ENCODE data around the gene ERFL. TPM values are rescaled to one million over a fixed set of nuclear protein-coding genes. Genes with fewer than 3 reads are reported as not detected.

ERFL gene
- polyA plus RNA-seq, 1 donor, result 0.24 TPM

- 0% methylated on average over 2 of the region's 7 CpGs for WGBS (ENCODE audit: insufficient coverage, low lambda C conversion rate)
Measured at GRCh38 chr19:41934849-41935374, 6.7 kb upstream of the ERFL start.

GRCh38 chr19:41933693-41934426 lies 5.6 kb upstream of the ERFL start:
- peaks cover 94% of the 10 kb centered on the region for H3K27me3 ChIP-seq (ENCODE audit: control insufficient read depth, insufficient read depth, low read length)
- DNase-seq, result no peak
- 71% methylated on average over 1 of the region's 7 CpGs for WGBS (ENCODE audit: insufficient coverage, low lambda C conversion rate)
- no peaks in the 10 kb centered on the region for H3K36me3 ChIP-seq (ENCODE audit: control insufficient read depth, insufficient read depth, low read length)
- H3K9me3 ChIP-seq (ENCODE audit: control insufficient read depth, low read depth, low read length), result peaks cover 4% of the 10 kb centered on the region
- H3K4me1 ChIP-seq (ENCODE audit: control insufficient read depth, insufficient read depth, low read length), result peaks cover 4% of the 10 kb centered on the region
- H3K4me3 ChIP-seq (ENCODE audit: low read length), result no peak overlapping the region
- H3K27ac ChIP-seq (ENCODE audit: low read length), result no peak overlapping the region

More at GRCh38 chr19:41934849-41935374, 6.7 kb upstream of the ERFL start:
- no peak overlapping the region for H3K4me3 ChIP-seq (ENCODE audit: low read length)
- H3K27ac ChIP-seq (ENCODE audit: low read length), result no peak overlapping the region
- peaks cover 8% of the 10 kb centered on the region for H3K9me3 ChIP-seq (ENCODE audit: control insufficient read depth, low read depth, low read length)
- H3K4me1 ChIP-seq (ENCODE audit: control insufficient read depth, insufficient read depth, low read length), result peaks cover 2% of the 10 kb centered on the region
- H3K27me3 ChIP-seq (ENCODE audit: control insufficient read depth, insufficient read depth, low read length), result peaks cover 88% of the 10 kb centered on the region
- DNase-seq, result peak in 1 of 2 donors; percentile 47
- H3K36me3 ChIP-seq (ENCODE audit: control insufficient read depth, insufficient read depth, low read length), result no peaks in the 10 kb centered on the region

DNA sequence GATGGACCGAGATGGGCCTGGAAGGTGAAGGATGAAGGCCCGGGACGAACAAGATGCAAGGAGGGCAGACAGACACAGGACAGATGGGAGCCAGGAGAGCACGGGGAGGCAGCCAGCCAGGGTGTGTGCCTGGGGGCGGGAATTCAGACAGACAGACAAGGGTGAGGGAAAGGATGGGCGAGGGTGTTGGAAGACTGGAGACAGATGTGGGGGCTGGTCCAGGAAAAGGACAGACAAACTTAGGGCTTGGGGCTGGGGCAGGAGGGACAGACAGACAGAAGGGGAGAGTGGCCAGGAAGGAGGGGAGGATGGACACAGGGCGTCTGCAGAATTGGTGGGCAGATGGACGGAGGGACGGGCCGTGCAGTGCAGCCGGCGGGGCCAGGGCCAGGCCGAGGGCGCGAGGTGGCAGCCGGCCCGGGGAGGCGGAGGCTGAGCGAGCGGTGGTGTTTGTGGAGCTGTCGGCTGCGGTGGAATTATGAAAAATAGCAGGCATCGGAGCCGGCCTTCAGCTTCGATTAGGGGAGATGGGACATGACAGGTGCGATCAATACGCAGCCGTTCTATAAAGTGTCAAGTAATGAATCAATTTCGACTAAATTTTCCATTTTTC lies 4.6 kb upstream of the ERFL start:
- Histone ChIP-seq H3K27me3 (ENCODE audit: control insufficient read depth, insufficient read depth, low read length) (peaks cover 97% of the 10 kb centered on the region), H3K36me3 (ENCODE audit: control insufficient read depth, insufficient read depth, low read length) (no peaks in the 10 kb centered on the region), H3K9me3 (ENCODE audit: control insufficient read depth, low read depth, low read length) (peaks cover 4% of the 10 kb centered on the region), H3K4me1 (ENCODE audit: control insufficient read depth, insufficient read depth, low read length) (peaks cover 9% of the 10 kb centered on the region), H3K27ac (ENCODE audit: low read length) (no peak overlapping the region), H3K4me3 (ENCODE audit: low read length) (no peak overlapping the region)
- DNase-seq, result no peak
- WGBS (ENCODE audit: insufficient coverage, low lambda C conversion rate), result 17% methylated on average over 5 of the region's 29 CpGs

- Histone ChIP-seq H3K4me1 (ENCODE audit: control insufficient read depth, insufficient read depth, low read length) (peaks cover 9% of the 10 kb centered on the region), H3K27me3 (ENCODE audit: control insufficient read depth, insufficient read depth, low read length) (peaks cover 97% of the 10 kb centered on the region), H3K27ac (ENCODE audit: low read length) (no peak overlapping the region), H3K4me3 (ENCODE audit: low read length) (no peak overlapping the region), H3K9me3 (ENCODE audit: control insufficient read depth, low read depth, low read length) (peaks cover 4% of the 10 kb centered on the region), H3K36me3 (ENCODE audit: control insufficient read depth, insufficient read depth, low read length) (no peaks in the 10 kb centered on the region)
- no CpG with 5 or more reads among the region's 11 CpGs for WGBS (ENCODE audit: insufficient coverage, low lambda C conversion rate)
- no peak for DNase-seq
Measured at GRCh38 chr19:41932259-41932719, 4.0 kb upstream of the ERFL start.

DNA sequence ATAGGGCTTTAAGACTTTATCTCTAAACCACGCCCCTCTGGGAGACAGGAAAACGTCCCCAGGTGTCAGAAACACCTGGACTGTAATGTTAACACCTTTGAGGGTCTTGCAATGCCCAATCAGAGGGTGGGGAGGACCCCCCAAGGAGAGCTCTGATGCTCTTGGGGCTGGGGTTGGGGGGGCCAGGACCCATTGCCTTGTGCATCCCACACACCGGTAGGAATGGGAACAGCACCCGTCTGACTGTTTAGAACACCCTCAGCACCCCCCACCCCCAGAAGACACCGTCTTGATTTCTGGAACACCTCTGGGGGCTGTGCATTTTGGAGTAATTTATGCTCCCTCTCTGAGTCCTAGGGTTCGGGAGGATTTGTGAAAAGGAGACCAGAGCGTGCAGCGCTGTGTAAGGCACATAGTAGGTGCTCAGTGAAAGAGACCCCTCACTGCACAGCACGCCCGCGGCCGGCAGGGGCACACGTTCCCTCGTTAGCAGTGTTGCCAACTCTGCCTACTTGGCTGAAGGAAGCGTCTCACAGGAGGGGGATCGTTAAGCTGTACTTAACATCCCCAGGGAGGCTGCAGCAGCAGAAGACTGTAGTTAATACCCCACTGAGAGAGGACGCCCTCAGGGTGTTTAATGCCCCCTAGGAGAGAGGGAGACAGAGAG lies 2.8 kb upstream of the ERFL start:
- WGBS (ENCODE audit: insufficient coverage, low lambda C conversion rate), result no CpG with 5 or more reads among the region's 17 CpGs
- H3K27me3 ChIP-seq (ENCODE audit: control insufficient read depth, insufficient read depth, low read length), result peaks cover 97% of the 10 kb centered on the region
- H3K4me1 ChIP-seq (ENCODE audit: control insufficient read depth, insufficient read depth, low read length), result peaks cover 9% of the 10 kb centered on the region
- no peak overlapping the region for H3K27ac ChIP-seq (ENCODE audit: low read length)
- no peak overlapping the region for H3K4me3 ChIP-seq (ENCODE audit: low read length)
- peaks cover 4% of the 10 kb centered on the region for H3K9me3 ChIP-seq (ENCODE audit: control insufficient read depth, low read depth, low read length)
- DNase-seq, result no peak
- no peaks in the 10 kb centered on the region for H3K36me3 ChIP-seq (ENCODE audit: control insufficient read depth, insufficient read depth, low read length)

DNA sequence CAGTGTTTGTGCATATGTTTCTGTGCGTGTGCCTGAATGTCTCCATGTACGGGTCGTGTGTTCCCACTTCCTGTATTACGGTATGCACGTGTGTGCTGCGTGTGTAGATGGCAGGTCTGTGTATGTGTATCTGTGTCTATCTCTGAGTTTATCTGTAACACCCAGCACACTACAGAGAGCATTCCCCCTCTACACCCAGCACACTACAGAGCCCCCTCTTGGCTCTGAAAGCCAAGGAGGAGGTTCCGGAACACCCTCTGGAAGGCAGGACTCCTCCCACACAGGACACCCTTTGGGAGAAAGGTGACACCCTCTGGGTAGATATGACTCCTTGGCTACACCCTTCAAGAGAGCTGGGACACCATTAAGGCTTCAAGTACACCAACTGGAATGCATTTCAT lies 2.1 kb upstream of the ERFL start:
- Histone ChIP-seq H3K36me3 (ENCODE audit: control insufficient read depth, insufficient read depth, low read length) (no peaks in the 10 kb centered on the region), H3K9me3 (ENCODE audit: control insufficient read depth, low read depth, low read length) (peaks cover 4% of the 10 kb centered on the region), H3K4me3 (ENCODE audit: low read length) (no peak overlapping the region), H3K27ac (ENCODE audit: low read length) (no peak overlapping the region), H3K27me3 (ENCODE audit: control insufficient read depth, insufficient read depth, low read length) (peaks cover 97% of the 10 kb centered on the region), H3K4me1 (ENCODE audit: control insufficient read depth, insufficient read depth, low read length) (peaks cover 9% of the 10 kb centered on the region)
- WGBS (ENCODE audit: insufficient coverage, low lambda C conversion rate), result no CpG with 5 or more reads among the region's 7 CpGs
- no peak for DNase-seq

GRCh38 chr19:41929536-41930071 lies 1.4 kb upstream of the ERFL start:
- no peak overlapping the region for H3K4me3 ChIP-seq (ENCODE audit: low read length)
- H3K9me3 ChIP-seq (ENCODE audit: control insufficient read depth, low read depth, low read length), result peaks cover 4% of the 10 kb centered on the region
- no peaks in the 10 kb centered on the region for H3K36me3 ChIP-seq (ENCODE audit: control insufficient read depth, insufficient read depth, low read length)
- peaks cover 97% of the 10 kb centered on the region for H3K27me3 ChIP-seq (ENCODE audit: control insufficient read depth, insufficient read depth, low read length)
- H3K27ac ChIP-seq (ENCODE audit: low read length), result no peak overlapping the region
- peaks cover 9% of the 10 kb centered on the region for H3K4me1 ChIP-seq (ENCODE audit: control insufficient read depth, insufficient read depth, low read length)
- no peak for DNase-seq
- no CpG with 5 or more reads among the region's 14 CpGs for WGBS (ENCODE audit: insufficient coverage, low lambda C conversion rate)

DNA sequence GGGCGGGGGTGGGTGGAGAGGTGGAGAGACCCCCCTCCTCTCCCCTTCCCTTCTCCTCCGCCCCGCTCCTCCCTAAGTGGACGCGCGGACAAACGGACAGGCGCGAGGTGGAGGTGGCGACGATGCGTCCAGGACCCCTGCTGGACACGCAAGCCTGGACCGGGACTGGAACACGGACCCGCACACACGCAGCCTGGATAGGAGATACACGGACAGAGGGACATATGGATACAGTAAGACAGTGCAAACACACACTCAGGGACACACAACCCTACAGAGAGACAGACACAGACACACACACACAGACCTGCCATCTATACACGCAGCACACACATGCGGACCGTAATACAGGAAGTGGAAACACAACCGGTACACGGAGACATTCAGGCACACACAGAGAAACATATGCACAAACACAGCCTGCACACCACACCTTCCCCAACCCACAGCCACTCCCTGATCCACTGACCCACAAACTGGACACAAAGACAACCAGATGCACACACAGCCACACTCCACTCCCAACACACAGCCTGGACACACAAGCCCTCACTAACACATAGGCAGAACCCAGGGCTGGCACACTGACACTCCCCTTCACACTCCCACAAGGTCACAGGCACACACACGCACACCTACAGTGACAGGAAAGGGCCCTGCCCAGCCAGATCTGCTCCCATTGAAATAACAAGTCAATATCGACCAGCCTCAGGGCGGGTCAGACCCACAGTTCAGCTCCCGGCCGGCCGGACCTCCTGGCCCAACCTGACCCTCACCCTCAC lies 696 bp upstream of the ERFL start:
- H3K27me3 ChIP-seq (ENCODE audit: control insufficient read depth, insufficient read depth, low read length), result peaks cover 97% of the 10 kb centered on the region
- H3K4me3 ChIP-seq (ENCODE audit: low read length), result no peak overlapping the region
- peak in 1 of 2 donors; percentile 34 for DNase-seq

GRCh38 chr19:41927497-41928192 lies 604 bp downstream of the ERFL start:
- 0% methylated on average over 1 of the region's 43 CpGs for WGBS (ENCODE audit: insufficient coverage, low lambda C conversion rate)
- H3K4me1 ChIP-seq (ENCODE audit: control insufficient read depth, insufficient read depth, low read length), result peaks cover 9% of the 10 kb centered on the region
- no peak overlapping the region for H3K27ac ChIP-seq (ENCODE audit: low read length)
- DNase-seq, result no peak
- peaks cover 4% of the 10 kb centered on the region for H3K9me3 ChIP-seq (ENCODE audit: control insufficient read depth, low read depth, low read length)
- no peak overlapping the region for H3K4me3 ChIP-seq (ENCODE audit: low read length)
- peaks cover 93% of the 10 kb centered on the region for H3K27me3 ChIP-seq (ENCODE audit: control insufficient read depth, insufficient read depth, low read length)
- no peaks in the 10 kb centered on the region for H3K36me3 ChIP-seq (ENCODE audit: control insufficient read depth, insufficient read depth, low read length)

More for the DNA sequence above, 696 bp upstream of the ERFL start:
- peaks cover 4% of the 10 kb centered on the region for H3K9me3 ChIP-seq (ENCODE audit: control insufficient read depth, low read depth, low read length)
- no CpG with 5 or more reads among the region's 29 CpGs for WGBS (ENCODE audit: insufficient coverage, low lambda C conversion rate)
- no peaks in the 10 kb centered on the region for H3K36me3 ChIP-seq (ENCODE audit: control insufficient read depth, insufficient read depth, low read length)
- H3K4me1 ChIP-seq (ENCODE audit: control insufficient read depth, insufficient read depth, low read length), result peaks cover 9% of the 10 kb centered on the region
- H3K27ac ChIP-seq (ENCODE audit: low read length), result no peak overlapping the region

Data from large intestine (tissue), 3 donors.